HK-2 (cell line): ENCODE results near the gene CYP1B1.

Experiments
- DNase-seq: peaks from one replicate; pipeline ENCODE4 v3.0.0-alpha.2; 2018; ENCODE audit not compliant: unreplicated experiment

CYP1B1 gene

GRCh38 chr2:38074764-38075506, 1.0 kb downstream of the CYP1B1 start:
- DNase-seq: no peak

GRCh38 chr2:38074058-38074763, 1.7 kb downstream of the CYP1B1 start:
- DNase-seq: no peak

- DNase-seq: no peak
Observed at GRCh38 chr2:38073211-38074057, 2.5 kb downstream of the CYP1B1 start.

GRCh38 chr2:38070438-38070837, 5.5 kb downstream of the CYP1B1 start:
- no peak for DNase-seq

DNA sequence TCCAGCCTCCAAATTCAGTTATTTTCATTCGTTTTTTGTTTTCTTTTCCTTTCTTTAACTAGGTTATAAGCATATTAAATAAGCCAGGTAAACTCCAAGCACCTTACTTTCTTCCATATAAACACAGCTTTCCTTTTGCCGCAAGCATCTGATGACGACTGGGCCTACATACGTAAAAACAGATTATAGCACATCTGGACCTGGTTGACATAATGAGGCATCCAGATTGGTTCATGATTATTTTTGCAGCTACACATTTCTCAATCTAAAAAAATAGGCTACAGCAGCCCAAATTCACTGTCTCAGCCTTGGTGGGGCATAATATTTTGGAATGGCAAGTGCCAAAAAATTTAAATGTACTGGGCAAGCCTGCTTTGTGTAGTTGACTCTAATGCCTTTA, 7.7 kb downstream of the CYP1B1 start:
- no peak for DNase-seq

DNA sequence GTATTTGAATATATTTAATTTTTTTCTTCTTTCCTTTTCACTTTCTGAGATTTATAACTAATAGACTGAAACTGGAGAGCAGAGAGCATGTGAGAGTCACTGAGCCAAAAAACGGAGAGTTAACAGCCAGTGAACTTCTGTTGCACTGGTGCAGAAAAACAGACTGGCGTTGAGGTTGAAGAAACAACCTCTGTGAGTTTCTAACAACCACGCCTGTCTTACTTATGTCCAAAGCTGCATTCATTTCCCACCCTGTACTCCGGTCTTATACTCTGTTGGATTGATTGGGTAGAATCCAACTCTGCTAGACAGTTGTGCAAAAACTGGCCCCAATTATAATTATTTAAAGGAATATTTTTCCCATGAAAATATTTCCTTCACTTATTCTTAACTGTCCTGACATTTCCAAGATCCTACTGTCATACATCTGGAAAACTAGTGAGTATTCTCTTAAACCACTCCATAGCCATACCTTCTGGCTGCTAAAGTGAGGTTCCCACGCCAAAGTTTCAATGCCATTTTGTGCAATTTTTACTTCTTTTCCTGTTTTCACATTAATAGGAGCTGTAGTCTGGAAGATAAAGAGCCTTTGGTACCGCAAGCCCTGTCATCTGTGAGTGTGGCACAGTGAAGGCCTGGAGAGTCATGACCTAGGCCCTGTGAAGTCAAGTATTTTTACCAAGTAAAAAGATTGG, 9.4 kb downstream of the CYP1B1 start:
- no peak for DNase-seq

DNA sequence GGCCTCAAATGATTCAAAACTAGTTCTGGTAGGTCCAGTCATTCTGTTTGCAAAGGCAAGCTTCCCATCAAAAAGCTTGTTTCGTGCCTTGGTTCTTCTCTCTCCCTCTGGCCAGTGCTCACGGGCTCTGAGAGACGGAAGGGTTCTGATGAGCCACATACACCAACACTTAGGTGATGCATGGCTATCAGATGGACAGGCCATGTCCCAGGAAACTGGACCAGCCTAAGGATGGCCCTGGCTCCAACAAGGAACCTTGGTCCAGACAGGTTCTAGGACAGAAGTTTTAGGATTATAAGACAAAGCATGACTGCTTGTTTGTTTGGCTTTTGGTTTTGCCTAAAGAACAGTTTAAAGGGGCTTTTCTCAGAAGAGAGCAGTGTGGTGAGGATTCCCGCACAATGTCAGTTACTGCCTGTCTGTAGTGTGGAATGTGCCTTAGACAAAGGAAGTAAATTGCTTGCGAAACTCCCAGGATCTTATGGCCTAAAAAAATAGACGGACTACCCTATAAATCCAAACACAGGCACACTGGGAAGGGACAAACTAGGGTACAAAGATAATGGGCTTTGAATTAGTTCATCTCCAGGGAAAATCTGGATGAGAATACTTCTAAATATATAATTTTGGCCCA, 10.3 kb downstream of the CYP1B1 start:
- DNase-seq: no peak

- no peak for DNase-seq
Observed at GRCh38 chr2:38064801-38065501, 11.0 kb downstream of the CYP1B1 start.

- DNase-seq: no peak
Observed at GRCh38 chr2:38060236-38061018, 15.5 kb downstream of the CYP1B1 start.

DNA sequence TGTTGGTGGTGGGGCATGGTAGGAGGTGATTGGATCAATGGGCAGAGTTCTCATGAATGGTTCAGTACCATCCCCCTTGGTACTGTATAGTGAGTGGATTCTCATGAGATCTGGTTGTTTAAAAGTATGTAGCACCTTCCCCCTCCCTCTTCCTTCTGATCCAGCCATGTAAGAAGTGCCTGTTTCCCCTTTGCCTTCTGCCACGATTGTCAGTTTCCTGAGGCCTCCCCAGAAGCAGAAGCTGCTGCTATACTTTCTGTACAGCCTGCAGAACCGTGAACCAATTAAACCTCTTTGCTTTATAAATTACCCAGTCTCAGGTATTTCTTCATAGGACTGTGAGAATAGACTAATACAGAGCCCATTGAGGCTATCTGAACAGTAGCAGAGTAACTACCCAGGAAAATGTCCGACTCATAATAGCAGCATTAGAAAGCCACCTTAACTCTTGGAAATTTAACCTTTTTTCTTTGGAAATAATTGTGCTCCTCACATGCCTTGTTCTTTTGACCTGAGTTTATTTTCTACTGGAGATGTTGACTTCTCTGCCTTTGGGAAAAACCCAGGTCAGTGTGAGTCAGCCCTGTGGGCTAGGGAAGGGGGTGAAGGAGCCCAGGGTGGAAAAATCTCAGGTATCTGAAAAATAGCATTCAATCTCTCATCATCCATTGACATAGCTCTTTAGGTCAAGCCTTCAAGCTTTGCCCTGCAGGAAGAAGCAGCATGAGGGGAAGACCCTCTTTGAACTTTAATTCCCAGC, 18.1 kb downstream of the CYP1B1 start:
- DNase-seq: peak; percentile 38

DNA sequence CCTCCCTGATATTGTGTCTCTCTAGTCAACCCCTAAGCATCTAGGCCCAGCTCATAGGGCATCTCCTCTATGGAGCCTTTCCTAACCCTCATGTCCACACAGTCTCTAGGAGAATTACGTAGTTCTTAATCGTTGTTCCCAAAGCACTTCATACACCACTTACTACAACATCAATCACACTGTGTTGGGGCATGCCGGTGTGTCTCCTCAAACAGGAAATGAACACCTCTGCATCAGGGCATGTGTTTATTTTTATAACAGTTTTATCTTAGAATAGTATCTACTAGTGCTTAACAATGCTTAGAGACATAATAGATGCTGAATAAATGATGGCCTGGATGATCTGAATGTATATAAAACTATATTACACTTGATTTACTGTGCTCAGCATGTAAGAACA, 19.7 kb downstream of the CYP1B1 start:
- DNase-seq: no peak

GRCh38 chr2:38045811-38046210, 30.1 kb downstream of the CYP1B1 start:
- no peak for DNase-seq

DNA sequence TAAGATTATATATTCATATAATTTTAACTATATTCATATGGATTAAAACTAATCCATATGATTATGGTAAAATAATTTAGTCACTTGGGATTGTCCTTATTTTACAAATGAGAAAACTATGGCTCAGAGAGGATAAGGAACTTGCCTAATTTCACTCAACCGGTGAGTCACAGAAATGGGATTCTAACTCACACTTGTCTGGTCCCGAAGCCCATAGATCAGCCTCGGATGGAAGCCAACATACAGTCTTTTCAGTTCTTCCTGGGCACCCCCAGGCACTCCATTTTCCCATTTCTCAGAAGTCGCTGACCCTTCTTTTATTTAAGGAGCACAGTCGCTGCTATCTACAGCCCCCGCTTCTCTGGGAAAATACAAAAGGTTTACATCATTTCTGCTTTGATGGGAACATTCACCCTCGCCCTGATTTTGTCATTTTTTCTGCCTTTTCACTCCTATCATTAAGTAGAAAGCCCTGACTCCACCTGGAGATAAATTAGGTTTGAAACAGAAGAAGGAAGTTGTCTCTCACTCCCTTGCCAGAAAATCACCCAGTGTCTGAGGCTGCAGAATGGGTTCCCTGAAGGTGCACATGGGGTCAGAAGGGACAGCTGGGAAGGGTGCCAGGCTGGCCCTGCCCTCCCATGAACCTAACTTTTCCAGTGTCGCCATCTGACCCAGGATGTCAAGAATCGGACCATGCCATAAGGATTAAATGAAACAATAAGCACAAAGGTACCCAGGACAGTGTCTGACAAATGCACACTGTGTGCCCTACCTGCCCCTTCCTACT, 36.6 kb downstream of the CYP1B1 start:
- DNase-seq: no peak

DNA sequence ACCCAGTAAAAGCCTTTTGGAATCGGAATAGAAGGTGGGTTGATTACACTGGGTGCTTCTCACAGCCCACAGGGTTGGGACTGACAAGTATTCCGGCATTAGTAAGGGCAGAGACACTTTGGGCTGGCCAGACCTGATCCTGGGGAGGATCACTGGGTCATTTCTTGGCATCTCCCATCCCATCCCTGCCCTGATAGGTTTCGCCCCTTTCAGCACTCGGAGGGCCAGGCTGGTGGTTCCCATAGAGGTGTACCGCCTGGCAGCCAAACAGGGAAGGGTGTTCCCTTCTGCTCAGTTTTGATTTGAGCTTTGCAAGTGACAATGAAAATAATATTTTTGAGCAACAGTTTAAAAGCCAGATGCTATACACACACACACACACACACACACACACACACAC, 37.3 kb downstream of the CYP1B1 start:
- DNase-seq: no peak

- DNase-seq: no peak
Observed at GRCh38 chr2:38037757-38038621, 38.0 kb downstream of the CYP1B1 start.

DNA sequence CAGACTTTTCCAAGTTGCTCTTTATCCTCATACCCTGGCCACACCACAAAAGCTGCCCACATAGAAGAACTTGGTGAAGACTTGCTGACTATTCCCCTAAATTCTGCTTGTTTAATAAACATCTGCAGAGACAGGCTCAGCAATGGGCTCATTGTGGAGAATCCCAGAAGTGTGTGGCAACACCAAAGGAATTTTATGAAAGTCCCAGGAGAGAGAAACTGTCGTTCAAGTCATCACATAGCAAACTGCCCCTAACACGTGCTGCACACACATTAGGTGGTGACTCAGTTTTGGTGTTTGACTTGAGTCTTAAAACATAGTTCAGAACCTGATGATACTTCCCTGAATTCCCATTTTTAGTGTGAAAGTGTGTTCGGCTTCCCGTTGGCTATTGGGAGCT, 38.6 kb downstream of the CYP1B1 start:
- no peak for DNase-seq

DNA sequence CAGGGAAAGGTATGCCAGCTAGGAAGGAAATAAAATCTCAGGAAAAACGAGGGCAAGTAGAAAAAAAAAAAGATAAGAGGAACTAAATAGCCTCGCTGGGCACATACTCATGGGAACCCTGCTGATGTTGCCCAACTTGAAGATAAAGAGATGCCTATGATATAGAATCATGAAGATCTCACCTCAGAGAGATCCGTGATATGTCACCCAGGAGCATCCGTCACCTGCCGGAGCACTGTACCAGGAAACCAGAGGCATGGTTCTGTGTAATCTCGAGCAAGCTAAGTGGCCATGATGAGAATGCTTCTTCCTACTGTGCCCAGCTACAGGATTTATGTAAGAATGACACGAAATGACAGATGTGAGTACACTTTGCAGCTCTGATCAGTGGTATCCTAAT, 40.0 kb downstream of the CYP1B1 start:
- no peak for DNase-seq

GRCh38 chr2:38033646-38034045, 42.3 kb downstream of the CYP1B1 start:
- DNase-seq: no peak
